GM12878 (cell line): Measurements from ENCODE around the gene NHLRC4. TPM values are rescaled to one million over a fixed set of nuclear protein-coding genes. Genes with fewer than 3 reads are reported as not detected.

Experiments used
- CBFB ChIP-seq: IDR thresholded peaks from 2 replicates; pipeline ENCODE4 v1.6.1; 2016; ENCODE audit warnings: antibody characterized with exemption, low read depth
- DPF2 ChIP-seq: fragments of 450-650 bp; IDR thresholded peaks from 2 replicates; pipeline ENCODE4 v1.6.1; 2017; ENCODE audit warnings: mild to moderate bottlenecking
- EGR1 ChIP-seq, 2 experiments: IDR thresholded peaks; 1 replicate in 1 of 2; 2 replicates in 1 of 2; pipeline ENCODE4 v1.6.1; 2011 to 2012; ENCODE audit warnings: low read depth in 2 of 2, low read length in 2 of 2, borderline replicate concordance in 1 of 2, mild to moderate bottlenecking in 1 of 2, moderate library complexity in 1 of 2
- ESRRA ChIP-seq: IDR thresholded peaks from 2 replicates; pipeline ENCODE4 v1.6.1; 2012; ENCODE audit warnings: mild to moderate bottlenecking, low read length, improper control_type of control experiment
- FOS ChIP-seq: IDR thresholded peaks from 3 replicates; pipeline ENCODE4 v1.6.1; 2011; ENCODE audit warnings: borderline replicate concordance; ENCODE audit not compliant: insufficient read length; ENCODE audit errors: extremely low read depth
- HDGF ChIP-seq: fragments of 450-650 bp; IDR thresholded peaks from 2 replicates; pipeline ENCODE4 v1.6.1; 2016; ENCODE audit warnings: antibody characterized with exemption
- IRF4 ChIP-seq: IDR thresholded peaks from 2 replicates; pipeline ENCODE4 v1.6.1; 2011; ENCODE audit warnings: low read depth, low read length
- KDM1A ChIP-seq: fragments of 200-600 bp; sonication (generic); IDR thresholded peaks from 2 replicates; pipeline ENCODE4 v1.6.1; 2016; ENCODE audit warnings: borderline replicate concordance
- MTA3 ChIP-seq: IDR thresholded peaks from 2 replicates; pipeline ENCODE4 v1.6.1; 2012; ENCODE audit warnings: low read length, inconsistent platforms, borderline replicate concordance
- NR2C2 ChIP-seq: IDR thresholded peaks from 2 replicates; pipeline ENCODE4 v1.6.1; 2011; ENCODE audit warnings: borderline replicate concordance, low read depth; ENCODE audit not compliant: control insufficient read depth, insufficient read length
- NR2F1 ChIP-seq: fragments of 450-650 bp; conservative IDR thresholded peaks from 2 replicates; pipeline ENCODE4 v1.6.1; 2017; ENCODE audit warnings: mild to moderate bottlenecking
- POLR2AphosphoS5 ChIP-seq: IDR thresholded peaks from 2 replicates; pipeline ENCODE4 v1.6.1; 2011; ENCODE audit warnings: mild to moderate bottlenecking, low read length, inconsistent platforms
- RCOR1 ChIP-seq: conservative IDR thresholded peaks from 2 replicates; pipeline ENCODE4 v1.6.1; 2012; ENCODE audit warnings: low read depth, low read length, improper control_type of control experiment
- RELA ChIP-seq: fragments of 450-650 bp; IDR thresholded peaks from 2 replicates; pipeline ENCODE4 v1.8.0; 2014; ENCODE audit warnings: borderline replicate concordance; ENCODE audit not compliant: partially characterized antibody
- SP1 ChIP-seq: IDR thresholded peaks from one replicate; pipeline ENCODE4 v1.6.1; 2011; ENCODE audit warnings: low read depth, low read length
- SPI1 ChIP-seq: IDR thresholded peaks from 2 replicates; pipeline ENCODE4 v1.6.1; 2011; ENCODE audit warnings: low read depth, mild to moderate bottlenecking, low read length, moderate library complexity, borderline replicate concordance; ENCODE audit not compliant: insufficient read depth
- ZBED1 ChIP-seq: IDR thresholded peaks from 2 replicates; pipeline ENCODE4 v1.6.1; 2016; ENCODE audit warnings: borderline replicate concordance
- ZNF274 ChIP-seq: IDR thresholded peaks from one replicate; pipeline ENCODE4 v1.8.0; 2011; ENCODE audit not compliant: insufficient read length, insufficient read depth
- ZNF622 ChIP-seq: fragments of 450-650 bp; IDR thresholded peaks from 2 replicates; pipeline ENCODE4 v1.6.1; 2017; ENCODE audit warnings: mild to moderate bottlenecking, inconsistent platforms
- ZSCAN29 ChIP-seq: fragments of 450-650 bp; IDR thresholded peaks from 2 replicates; pipeline ENCODE4 v1.6.1; 2017; ENCODE audit warnings: mild to moderate bottlenecking, moderate library complexity
- polyA plus RNA-seq, 11 experiments: library from polyadenylated mRNA; depleted of rRNA in 4 of 11; unstranded in 6 of 11; stranded (reverse) in 5 of 11; fragments of >200 nt; fragmentation: Nextera tagmentation in 4 of 11; fragmentation: Illumina TruSeq in 1 of 11; extraction: Ambion mirVana in 4 of 11; extraction: Trizol in 1 of 11; gene quantifications; 1 replicate in 1 of 11; 2 replicates in 10 of 11; pipeline versions ENCODE4 v1.2.1 to v1.2.3, GENCODE V29; 2011 to 2016; ENCODE audit warnings: inconsistent platforms in 2 of 11, missing spikeins in 2 of 11, low read depth in 1 of 11
- total RNA-seq, 4 experiments: library from RNA; depleted of rRNA in 3 of 4; stranded (reverse); fragments of >200 nt in 3 of 4; fragmentation: Illumina TruSeq in 1 of 4; extraction: Trizol in 1 of 4; gene quantifications; 2 replicates each; pipeline versions ENCODE4 v1.2.1 to v1.2.3, GENCODE V29; 2013 to 2021
- TF ChIP-seq, protein P1 (sequence below): IDR thresholded peaks from 2 replicates; pipeline ENCODE4 v1.6.1; 2012; ENCODE audit warnings: mild to moderate bottlenecking, low read depth, low read length
- TF ChIP-seq, protein P2 (sequence below): fragments of 450-650 bp; IDR thresholded peaks from 2 replicates; pipeline ENCODE4 v1.6.1; 2016; ENCODE audit warnings: mild to moderate bottlenecking, moderate library complexity, borderline replicate concordance
- TF ChIP-seq, protein P3 (sequence below): fragments of 150-350 bp; IDR thresholded peaks from 2 replicates; pipeline ENCODE4 v1.6.1; 2014; ENCODE audit warnings: mild to moderate bottlenecking, low read depth, low read length

The NHLRC4 gene
- total and polyA plus RNA-seq, 10 of the 15 experiments (the other 5 are each of a cell fraction or from before 2014, with no cell fraction given) = 0.07 to 1.1 (median 0.57) TPM; not detected in 3

- TF ChIP-seq CBFB (no peak), ZNF274 (no peak), DPF2 (0 out of 2 replicates have a peak, but pooled peaks have one; percentile 93), ZNF622 (no peak; the same call in 1 of the 2 replicates), ESRRA (no peak), RCOR1 (no peak), FOS (no peak), ZSCAN29 (no peak), NR2F1 (peak; percentile 87), HDGF (no peak), SPI1 (peak; percentile 68; the same call in 1 of the 2 replicates), EGR1 (IDR thresholded peaks at IDR 0.05; ENCODE audit: borderline replicate concordance in 1 of 2, low read depth in 2 of 2, low read length in 2 of 2) (peak; percentile 62 to 94), NR2C2 (no peak), POLR2AphosphoS5 (peak; percentile 71), IRF4 (no peak), MTA3 (no peak), SP1 (no peak), KDM1A (no peak), ZBED1 (no peak), RELA (peak; percentile 11)
- TF ChIP-seq, protein P1, sequence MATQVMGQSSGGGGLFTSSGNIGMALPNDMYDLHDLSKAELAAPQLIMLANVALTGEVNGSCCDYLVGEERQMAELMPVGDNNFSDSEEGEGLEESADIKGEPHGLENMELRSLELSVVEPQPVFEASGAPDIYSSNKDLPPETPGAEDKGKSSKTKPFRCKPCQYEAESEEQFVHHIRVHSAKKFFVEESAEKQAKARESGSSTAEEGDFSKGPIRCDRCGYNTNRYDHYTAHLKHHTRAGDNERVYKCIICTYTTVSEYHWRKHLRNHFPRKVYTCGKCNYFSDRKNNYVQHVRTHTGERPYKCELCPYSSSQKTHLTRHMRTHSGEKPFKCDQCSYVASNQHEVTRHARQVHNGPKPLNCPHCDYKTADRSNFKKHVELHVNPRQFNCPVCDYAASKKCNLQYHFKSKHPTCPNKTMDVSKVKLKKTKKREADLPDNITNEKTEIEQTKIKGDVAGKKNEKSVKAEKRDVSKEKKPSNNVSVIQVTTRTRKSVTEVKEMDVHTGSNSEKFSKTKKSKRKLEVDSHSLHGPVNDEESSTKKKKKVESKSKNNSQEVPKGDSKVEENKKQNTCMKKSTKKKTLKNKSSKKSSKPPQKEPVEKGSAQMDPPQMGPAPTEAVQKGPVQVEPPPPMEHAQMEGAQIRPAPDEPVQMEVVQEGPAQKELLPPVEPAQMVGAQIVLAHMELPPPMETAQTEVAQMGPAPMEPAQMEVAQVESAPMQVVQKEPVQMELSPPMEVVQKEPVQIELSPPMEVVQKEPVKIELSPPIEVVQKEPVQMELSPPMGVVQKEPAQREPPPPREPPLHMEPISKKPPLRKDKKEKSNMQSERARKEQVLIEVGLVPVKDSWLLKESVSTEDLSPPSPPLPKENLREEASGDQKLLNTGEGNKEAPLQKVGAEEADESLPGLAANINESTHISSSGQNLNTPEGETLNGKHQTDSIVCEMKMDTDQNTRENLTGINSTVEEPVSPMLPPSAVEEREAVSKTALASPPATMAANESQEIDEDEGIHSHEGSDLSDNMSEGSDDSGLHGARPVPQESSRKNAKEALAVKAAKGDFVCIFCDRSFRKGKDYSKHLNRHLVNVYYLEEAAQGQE = no peak
- TF ChIP-seq, protein P2, sequence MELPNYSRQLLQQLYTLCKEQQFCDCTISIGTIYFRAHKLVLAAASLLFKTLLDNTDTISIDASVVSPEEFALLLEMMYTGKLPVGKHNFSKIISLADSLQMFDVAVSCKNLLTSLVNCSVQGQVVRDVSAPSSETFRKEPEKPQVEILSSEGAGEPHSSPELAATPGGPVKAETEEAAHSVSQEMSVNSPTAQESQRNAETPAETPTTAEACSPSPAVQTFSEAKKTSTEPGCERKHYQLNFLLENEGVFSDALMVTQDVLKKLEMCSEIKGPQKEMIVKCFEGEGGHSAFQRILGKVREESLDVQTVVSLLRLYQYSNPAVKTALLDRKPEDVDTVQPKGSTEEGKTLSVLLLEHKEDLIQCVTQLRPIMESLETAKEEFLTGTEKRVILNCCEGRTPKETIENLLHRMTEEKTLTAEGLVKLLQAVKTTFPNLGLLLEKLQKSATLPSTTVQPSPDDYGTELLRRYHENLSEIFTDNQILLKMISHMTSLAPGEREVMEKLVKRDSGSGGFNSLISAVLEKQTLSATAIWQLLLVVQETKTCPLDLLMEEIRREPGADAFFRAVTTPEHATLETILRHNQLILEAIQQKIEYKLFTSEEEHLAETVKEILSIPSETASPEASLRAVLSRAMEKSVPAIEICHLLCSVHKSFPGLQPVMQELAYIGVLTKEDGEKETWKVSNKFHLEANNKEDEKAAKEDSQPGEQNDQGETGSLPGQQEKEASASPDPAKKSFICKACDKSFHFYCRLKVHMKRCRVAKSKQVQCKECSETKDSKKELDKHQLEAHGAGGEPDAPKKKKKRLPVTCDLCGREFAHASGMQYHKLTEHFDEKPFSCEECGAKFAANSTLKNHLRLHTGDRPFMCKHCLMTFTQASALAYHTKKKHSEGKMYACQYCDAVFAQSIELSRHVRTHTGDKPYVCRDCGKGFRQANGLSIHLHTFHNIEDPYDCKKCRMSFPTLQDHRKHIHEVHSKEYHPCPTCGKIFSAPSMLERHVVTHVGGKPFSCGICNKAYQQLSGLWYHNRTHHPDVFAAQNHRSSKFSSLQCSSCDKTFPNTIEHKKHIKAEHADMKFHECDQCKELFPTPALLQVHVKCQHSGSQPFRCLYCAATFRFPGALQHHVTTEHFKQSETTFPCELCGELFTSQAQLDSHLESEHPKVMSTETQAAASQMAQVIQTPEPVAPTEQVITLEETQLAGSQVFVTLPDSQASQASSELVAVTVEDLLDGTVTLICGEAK = peak; percentile 93
- TF ChIP-seq, protein P3, sequence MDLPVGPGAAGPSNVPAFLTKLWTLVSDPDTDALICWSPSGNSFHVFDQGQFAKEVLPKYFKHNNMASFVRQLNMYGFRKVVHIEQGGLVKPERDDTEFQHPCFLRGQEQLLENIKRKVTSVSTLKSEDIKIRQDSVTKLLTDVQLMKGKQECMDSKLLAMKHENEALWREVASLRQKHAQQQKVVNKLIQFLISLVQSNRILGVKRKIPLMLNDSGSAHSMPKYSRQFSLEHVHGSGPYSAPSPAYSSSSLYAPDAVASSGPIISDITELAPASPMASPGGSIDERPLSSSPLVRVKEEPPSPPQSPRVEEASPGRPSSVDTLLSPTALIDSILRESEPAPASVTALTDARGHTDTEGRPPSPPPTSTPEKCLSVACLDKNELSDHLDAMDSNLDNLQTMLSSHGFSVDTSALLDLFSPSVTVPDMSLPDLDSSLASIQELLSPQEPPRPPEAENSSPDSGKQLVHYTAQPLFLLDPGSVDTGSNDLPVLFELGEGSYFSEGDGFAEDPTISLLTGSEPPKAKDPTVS = no peak
Observed at GRCh38 chr16:588889-589657, 22.3 kb downstream of the NHLRC4 start (continued).
